Activated T-helper 2 cell treated with anti-CD3 and anti-CD28 coated beads, Interferon-gamma antibody, Interleukin-2, Interleukin-4, amounts not matched to agents 10 μg/mL and 5 μg/mL and 100 μg/mL, durations not matched to agents 14 hours and 24 hours and 36 hours (primary cell): ENCODE measurements around the gene EFNB2. TPM values are rescaled to one million over a fixed set of nuclear protein-coding genes. Genes with fewer than 3 reads are reported as not detected.

ENCODE experiments used
- DNase-seq: peaks from one replicate; pipeline ENCODE4 v3.0.0; 2021; ENCODE audit warnings: low spot score
- H3K27ac Mint-ChIP-seq: one replicate; pipeline ENCODE4 v1.8.0; 2021; ENCODE audit warnings: mixed read lengths
- H3K27me3 Mint-ChIP-seq: one replicate; pipeline ENCODE4 v1.8.0; 2021; ENCODE audit warnings: low read depth, mixed read lengths
- H3K36me3 Mint-ChIP-seq: one replicate; pipeline ENCODE4 v1.8.0; 2021; ENCODE audit warnings: low read depth, mixed read lengths
- H3K4me1 Mint-ChIP-seq: one replicate; pipeline ENCODE4 v1.8.0; 2021; ENCODE audit warnings: low read depth, mixed read lengths
- H3K4me3 Mint-ChIP-seq: one replicate; pipeline ENCODE4 v1.8.0; 2021; ENCODE audit warnings: low read depth, mild to moderate bottlenecking, moderate library complexity, mixed read lengths
- H3K9me3 Mint-ChIP-seq: one replicate; pipeline ENCODE4 v1.8.0; 2021; ENCODE audit warnings: mixed read lengths
- intact Hi-C: fragments of 100-400 bp; cut with micrococcal nuclease; formaldehyde crosslinking; loops from one replicate; pipeline ENCODE4 v1.15.1; 2023
- total RNA-seq: library from RNA; stranded (reverse); gene quantifications from 2 replicates; pipeline ENCODE4 v1.2.3, GENCODE V29; 2022

Gene EFNB2
- total RNA-seq, 1 donor from 2014 or later = 0.21 TPM

- peaks cover 47% of the 10 kb centered on the region for H3K27me3 Mint-ChIP-seq
- intact Hi-C loops = no loop called here
- DNase-seq = no peak
Observed at GRCh38 chr13:106499896-106500295, 35.6 kb downstream of the EFNB2 start.

GRCh38 chr13:106499113-106499512, 36.3 kb downstream of the EFNB2 start:
- Mint-ChIP-seq H3K27me3 (peaks cover 50% of the 10 kb centered on the region), H3K27ac (no peak overlapping the region), H3K4me1 (no peaks in the 10 kb centered on the region), H3K4me3 (no peak overlapping the region), H3K9me3 (no peaks in the 10 kb centered on the region), H3K36me3 (no peaks in the 10 kb centered on the region)
- intact Hi-C loops = no loop called here
- DNase-seq = no peak

More at GRCh38 chr13:106499896-106500295, 35.6 kb downstream of the EFNB2 start:
- Mint-ChIP-seq H3K4me1 (no peaks in the 10 kb centered on the region), H3K4me3 (no peak overlapping the region), H3K27ac (no peak overlapping the region), H3K9me3 (no peaks in the 10 kb centered on the region), H3K36me3 (no peaks in the 10 kb centered on the region)

GRCh38 chr13:106498571-106498970, 36.9 kb downstream of the EFNB2 start:
- intact Hi-C loops = no loop called here
- peaks cover 52% of the 10 kb centered on the region for H3K27me3 Mint-ChIP-seq
- H3K4me1 Mint-ChIP-seq = peaks cover 2% of the 10 kb centered on the region
- H3K36me3 Mint-ChIP-seq = no peaks in the 10 kb centered on the region
- H3K9me3 Mint-ChIP-seq = no peaks in the 10 kb centered on the region
- H3K4me3 Mint-ChIP-seq = no peak overlapping the region
- H3K27ac Mint-ChIP-seq = no peak overlapping the region
- DNase-seq = no peak

- no peak overlapping the region for H3K4me3 Mint-ChIP-seq
- H3K27me3 Mint-ChIP-seq = peaks cover 52% of the 10 kb centered on the region
- no peaks in the 10 kb centered on the region for H3K9me3 Mint-ChIP-seq
- intact Hi-C loops = no loop called here
- DNase-seq = no peak
- no peak overlapping the region for H3K27ac Mint-ChIP-seq
- H3K36me3 Mint-ChIP-seq = no peaks in the 10 kb centered on the region
- H3K4me1 Mint-ChIP-seq = peaks cover 4% of the 10 kb centered on the region
Observed at GRCh38 chr13:106498158-106498557, 37.3 kb downstream of the EFNB2 start.

GRCh38 chr13:106497079-106497478, 38.4 kb downstream of the EFNB2 start:
- Mint-ChIP-seq H3K9me3 (no peaks in the 10 kb centered on the region), H3K4me3 (no peak overlapping the region), H3K36me3 (no peaks in the 10 kb centered on the region), H3K27me3 (peaks cover 52% of the 10 kb centered on the region), H3K4me1 (peaks cover 4% of the 10 kb centered on the region), H3K27ac (no peak overlapping the region)
- no peak for DNase-seq
- intact Hi-C loops = no loop called here

GRCh38 chr13:106496072-106496997, 39.1 kb downstream of the EFNB2 start:
- H3K27ac Mint-ChIP-seq = no peak overlapping the region
- H3K27me3 Mint-ChIP-seq = peaks cover 59% of the 10 kb centered on the region
- intact Hi-C loops = no loop called here
- H3K4me1 Mint-ChIP-seq = peaks cover 4% of the 10 kb centered on the region
- no peak overlapping the region for H3K4me3 Mint-ChIP-seq
- DNase-seq = no peak
- no peaks in the 10 kb centered on the region for H3K36me3 Mint-ChIP-seq
- no peaks in the 10 kb centered on the region for H3K9me3 Mint-ChIP-seq

- Mint-ChIP-seq H3K4me1 (peaks cover 10% of the 10 kb centered on the region), H3K9me3 (no peaks in the 10 kb centered on the region), H3K4me3 (no peak overlapping the region), H3K36me3 (no peaks in the 10 kb centered on the region), H3K27me3 (peaks cover 59% of the 10 kb centered on the region), H3K27ac (no peak overlapping the region)
- intact Hi-C loops = loop anchor here (5.0 kb wide), 1 partner anchor 37 kb away; no protein-coding TSS in a partner anchor
- DNase-seq = no peak
Observed at GRCh38 chr13:106494936-106495335, 40.5 kb downstream of the EFNB2 start.

GRCh38 chr13:106494506-106494905, 41.0 kb downstream of the EFNB2 start:
- Mint-ChIP-seq H3K27ac (no peak overlapping the region), H3K4me1 (peaks cover 10% of the 10 kb centered on the region), H3K9me3 (no peaks in the 10 kb centered on the region), H3K27me3 (peaks cover 58% of the 10 kb centered on the region), H3K4me3 (no peak overlapping the region), H3K36me3 (no peaks in the 10 kb centered on the region)
- intact Hi-C loops = loop anchor here (5.0 kb wide), 1 partner anchor 38 kb away; no protein-coding TSS in a partner anchor
- DNase-seq = no peak

GRCh38 chr13:106493533-106494220, 41.8 kb downstream of the EFNB2 start:
- no peak for DNase-seq
- H3K4me3 Mint-ChIP-seq = no peak overlapping the region
- no peaks in the 10 kb centered on the region for H3K36me3 Mint-ChIP-seq
- no peak overlapping the region for H3K27ac Mint-ChIP-seq
- H3K4me1 Mint-ChIP-seq = peaks cover 10% of the 10 kb centered on the region
- H3K9me3 Mint-ChIP-seq = no peaks in the 10 kb centered on the region
- intact Hi-C loops = loop anchor here (5.0 kb wide), 1 partner anchor 39 kb away; no protein-coding TSS in a partner anchor
- H3K27me3 Mint-ChIP-seq = peaks cover 56% of the 10 kb centered on the region

GRCh38 chr13:106492588-106493475, 42.6 kb downstream of the EFNB2 start:
- Mint-ChIP-seq H3K27me3 (peaks cover 47% of the 10 kb centered on the region), H3K36me3 (no peaks in the 10 kb centered on the region), H3K4me1 (peaks cover 10% of the 10 kb centered on the region), H3K27ac (no peak overlapping the region), H3K9me3 (no peaks in the 10 kb centered on the region), H3K4me3 (no peak overlapping the region)
- no peak for DNase-seq
- intact Hi-C loops = loop anchor here (5.0 kb wide), 1 partner anchor 39 kb away; no protein-coding TSS in a partner anchor

GRCh38 chr13:106491928-106492587, 43.4 kb downstream of the EFNB2 start:
- intact Hi-C loops = loop anchor here (5.0 kb wide), 1 partner anchor 40 kb away; no protein-coding TSS in a partner anchor

GRCh38 chr13:106491463-106491862, 44.0 kb downstream of the EFNB2 start:
- intact Hi-C loops = loop anchor here (5.0 kb wide), 1 partner anchor 41 kb away; no protein-coding TSS in a partner anchor
- peaks cover 45% of the 10 kb centered on the region for H3K27me3 Mint-ChIP-seq
- peaks cover 10% of the 10 kb centered on the region for H3K4me1 Mint-ChIP-seq
- H3K36me3 Mint-ChIP-seq = no peaks in the 10 kb centered on the region
- H3K9me3 Mint-ChIP-seq = no peaks in the 10 kb centered on the region
- H3K4me3 Mint-ChIP-seq = no peak overlapping the region
- H3K27ac Mint-ChIP-seq = no peak overlapping the region
- no peak for DNase-seq

More at GRCh38 chr13:106491928-106492587, 43.4 kb downstream of the EFNB2 start:
- H3K27ac Mint-ChIP-seq = no peak overlapping the region
- no peak for DNase-seq
- no peaks in the 10 kb centered on the region for H3K36me3 Mint-ChIP-seq
- H3K9me3 Mint-ChIP-seq = no peaks in the 10 kb centered on the region
- no peak overlapping the region for H3K4me3 Mint-ChIP-seq
- peaks cover 44% of the 10 kb centered on the region for H3K27me3 Mint-ChIP-seq
- peaks cover 10% of the 10 kb centered on the region for H3K4me1 Mint-ChIP-seq
